ENCODE results near the gene C13orf42.

Gene C13orf42

GRCh38 chr13:51035978-51036377 lies 75.1 kb downstream of the C13orf42 start:
- DNase-seq (ENCODE audit: low read depth, low spot score): no peak
- no peak overlapping the region for H3K4me3 ChIP-seq (ENCODE audit: low read depth, low read length)
- TF ChIP-seq, protein P1, sequence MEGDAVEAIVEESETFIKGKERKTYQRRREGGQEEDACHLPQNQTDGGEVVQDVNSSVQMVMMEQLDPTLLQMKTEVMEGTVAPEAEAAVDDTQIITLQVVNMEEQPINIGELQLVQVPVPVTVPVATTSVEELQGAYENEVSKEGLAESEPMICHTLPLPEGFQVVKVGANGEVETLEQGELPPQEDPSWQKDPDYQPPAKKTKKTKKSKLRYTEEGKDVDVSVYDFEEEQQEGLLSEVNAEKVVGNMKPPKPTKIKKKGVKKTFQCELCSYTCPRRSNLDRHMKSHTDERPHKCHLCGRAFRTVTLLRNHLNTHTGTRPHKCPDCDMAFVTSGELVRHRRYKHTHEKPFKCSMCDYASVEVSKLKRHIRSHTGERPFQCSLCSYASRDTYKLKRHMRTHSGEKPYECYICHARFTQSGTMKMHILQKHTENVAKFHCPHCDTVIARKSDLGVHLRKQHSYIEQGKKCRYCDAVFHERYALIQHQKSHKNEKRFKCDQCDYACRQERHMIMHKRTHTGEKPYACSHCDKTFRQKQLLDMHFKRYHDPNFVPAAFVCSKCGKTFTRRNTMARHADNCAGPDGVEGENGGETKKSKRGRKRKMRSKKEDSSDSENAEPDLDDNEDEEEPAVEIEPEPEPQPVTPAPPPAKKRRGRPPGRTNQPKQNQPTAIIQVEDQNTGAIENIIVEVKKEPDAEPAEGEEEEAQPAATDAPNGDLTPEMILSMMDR (IDR thresholded peaks at IDR 0.05; ENCODE audit: insufficient read depth, low read length, missing control alignments): no peak
- POLR2A ChIA-PET: no interaction called here
- CTCF ChIA-PET: no interaction called here

DNA sequence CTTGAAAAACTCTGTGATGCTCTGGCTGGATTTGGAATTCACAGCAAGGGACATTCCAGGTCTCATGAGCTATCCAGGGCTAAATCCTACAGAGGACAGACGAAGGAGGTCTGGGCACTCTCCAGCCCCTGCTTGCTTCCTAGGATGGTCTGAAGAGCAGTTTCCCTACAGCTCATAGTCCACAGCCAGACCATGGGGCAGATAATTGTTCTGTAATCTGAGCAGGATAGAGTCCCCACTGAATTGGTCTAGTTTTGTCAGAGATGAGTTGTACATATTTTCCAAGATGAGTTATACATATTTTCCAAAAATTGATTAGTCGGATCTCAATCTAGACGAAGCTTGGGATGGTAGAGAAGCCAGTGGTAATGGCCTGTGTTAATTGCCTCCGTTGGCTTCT lies 75.6 kb downstream of the C13orf42 start:
- POLR2A ChIA-PET: no interaction called here
- no peak overlapping the region for H3K4me3 ChIP-seq (ENCODE audit: low read depth, low read length)
- TF ChIP-seq, protein P1 (IDR thresholded peaks at IDR 0.05; ENCODE audit: insufficient read depth, low read length, missing control alignments): no peak
- no peak for DNase-seq (ENCODE audit: low read depth, low spot score)
- CTCF ChIA-PET: no interaction called here

DNA sequence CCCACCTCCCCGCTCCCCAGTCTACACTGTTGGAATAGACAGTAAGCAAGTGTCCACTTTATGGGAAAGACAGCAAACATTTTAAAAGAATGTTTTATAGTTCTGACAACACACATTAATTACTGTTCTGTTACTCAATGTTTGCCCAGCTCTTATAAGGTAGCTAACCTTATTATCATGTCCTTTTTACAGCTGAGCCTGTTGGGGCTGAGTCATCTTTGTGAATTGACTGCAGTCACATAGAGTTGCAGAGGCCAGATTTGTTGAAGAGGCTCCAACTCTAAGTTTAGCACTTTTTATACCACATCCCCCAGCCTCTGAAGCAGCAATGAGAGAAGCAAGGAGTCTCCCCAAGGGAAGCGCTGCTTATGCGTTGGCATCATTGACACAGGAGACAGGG lies 76.2 kb downstream of the C13orf42 start:
- ChIA-PET CTCF (no interaction called here), POLR2A (no interaction called here)
- TF ChIP-seq, protein P1 (IDR thresholded peaks at IDR 0.05; ENCODE audit: insufficient read depth, low read length, missing control alignments): no peak
- H3K4me3 ChIP-seq (ENCODE audit: low read depth, low read length): no peak overlapping the region
- DNase-seq (ENCODE audit: low read depth, low spot score): no peak

GRCh38 chr13:51033421-51034185 lies 77.5 kb downstream of the C13orf42 start:
- ChIA-PET CTCF (no interaction called here), POLR2A (no interaction called here)
- no peak overlapping the region for H3K4me3 ChIP-seq (ENCODE audit: low read depth, low read length)
- TF ChIP-seq, protein P1 (IDR thresholded peaks at IDR 0.05; ENCODE audit: insufficient read depth, low read length, missing control alignments): no peak
- no peak for DNase-seq (ENCODE audit: low read depth, low spot score)

DNA sequence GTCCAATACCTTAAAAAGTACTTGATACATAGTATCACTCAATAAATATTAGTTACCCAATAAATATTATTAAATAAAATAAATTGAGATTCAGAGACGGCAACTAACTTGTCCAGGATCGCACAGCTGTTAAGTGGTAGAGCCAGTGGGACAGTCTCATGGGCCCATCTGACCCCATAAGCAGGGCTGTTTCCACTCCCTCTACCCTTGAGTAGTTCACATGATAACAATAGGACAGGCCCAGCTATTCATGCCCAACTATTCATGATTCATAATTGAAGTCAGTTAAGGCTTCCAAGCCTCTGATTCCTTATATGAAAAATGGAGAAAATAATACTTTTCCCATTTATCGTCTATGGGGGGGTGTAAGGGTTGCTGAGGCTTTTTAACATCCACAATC lies 78.2 kb downstream of the C13orf42 start:
- TF ChIP-seq, protein P1 (IDR thresholded peaks at IDR 0.05; ENCODE audit: insufficient read depth, low read length, missing control alignments): no peak
- ChIA-PET POLR2A (no interaction called here), CTCF (no interaction called here)
- H3K4me3 ChIP-seq (ENCODE audit: low read depth, low read length): no peak overlapping the region
- DNase-seq (ENCODE audit: low read depth, low spot score): no peak
